Activated T-cell treated with anti-CD3 and anti-CD28 coated beads, Interleukin-2, amount 50 U/mL, for 4 hours (primary cell): ENCODE measurements around the gene KRTAP10-4. TPM values are rescaled to one million over a fixed set of nuclear protein-coding genes. Genes with fewer than 3 reads are reported as not detected.

Source experiments
- ATAC-seq, 2 donors: fragments of 200-7000 bp; cut with Tn5 transposase; one replicate each; pipeline ENCODE4 v1.10.0; 2021
- DNase-seq: peaks from one replicate; pipeline ENCODE4 v3.0.0-alpha.2; 2020
- H3K27me3 Mint-ChIP-seq: one replicate; pipeline ENCODE4 v1.8.0; 2021; ENCODE audit warnings: low read depth, mixed read lengths
- H3K36me3 Mint-ChIP-seq: one replicate; pipeline ENCODE4 v1.8.0; 2022; ENCODE audit warnings: mixed read lengths; ENCODE audit not compliant: insufficient read depth
- H3K4me1 Mint-ChIP-seq: one replicate; pipeline ENCODE4 v1.8.0; 2021; ENCODE audit warnings: low read depth, mixed read lengths
- H3K4me3 Mint-ChIP-seq: one replicate; pipeline ENCODE4 v1.8.0; 2021; ENCODE audit warnings: mild to moderate bottlenecking, moderate library complexity, mixed read lengths
- H3K9me3 Mint-ChIP-seq: one replicate; pipeline ENCODE4 v1.8.0; 2021; ENCODE audit warnings: mixed read lengths
- total RNA-seq, 3 donors: library from RNA; stranded (reverse); gene quantifications; one replicate each; pipeline ENCODE4 v1.2.1, GENCODE V29; 2021

Gene KRTAP10-4
- total RNA-seq, 3 donors from 2014 or later = not detected

- ATAC-seq (no peak), DNase-seq (no peak)
- Mint-ChIP-seq H3K27me3 (no peaks in the 10 kb centered on the region), H3K9me3 (peaks cover 20% of the 10 kb centered on the region), H3K4me1 (peaks cover 47% of the 10 kb centered on the region), H3K36me3 (peaks cover 11% of the 10 kb centered on the region), H3K4me3 (no peak overlapping the region)
These were observed 41.9 kb downstream of the KRTAP10-4 start for GRCh38 chr21:44615466-44615865.

- H3K4me3 Mint-ChIP-seq = no peak overlapping the region
- peaks cover 11% of the 10 kb centered on the region for H3K36me3 Mint-ChIP-seq
- ATAC-seq = no peak
- peaks cover 20% of the 10 kb centered on the region for H3K9me3 Mint-ChIP-seq
- DNase-seq = no peak
- H3K4me1 Mint-ChIP-seq = peaks cover 50% of the 10 kb centered on the region
- H3K27me3 Mint-ChIP-seq = no peaks in the 10 kb centered on the region
These were observed 42.5 kb downstream of the KRTAP10-4 start for GRCh38 chr21:44615911-44616590.

GRCh38 chr21:44616591-44616926 is 43.0 kb downstream of the KRTAP10-4 start:
- Mint-ChIP-seq H3K36me3 (peaks cover 8% of the 10 kb centered on the region), H3K4me3 (no peak overlapping the region)
- ATAC-seq = no peak

GRCh38 chr21:44617071-44617501 is 43.6 kb downstream of the KRTAP10-4 start:
- peaks cover 8% of the 10 kb centered on the region for H3K36me3 Mint-ChIP-seq
- H3K4me1 Mint-ChIP-seq = peaks cover 50% of the 10 kb centered on the region
- peaks cover 19% of the 10 kb centered on the region for H3K9me3 Mint-ChIP-seq
- H3K4me3 Mint-ChIP-seq = no peak overlapping the region
- DNase-seq (no peak), ATAC-seq (no peak)
- H3K27me3 Mint-ChIP-seq = no peaks in the 10 kb centered on the region

More at GRCh38 chr21:44616591-44616926, 43.0 kb downstream of the KRTAP10-4 start:
- Mint-ChIP-seq H3K9me3 (peaks cover 19% of the 10 kb centered on the region), H3K4me1 (peaks cover 50% of the 10 kb centered on the region), H3K27me3 (no peaks in the 10 kb centered on the region)
- DNase-seq = no peak

GRCh38 chr21:44618504-44618903 is 45.0 kb downstream of the KRTAP10-4 start:
- peaks cover 32% of the 10 kb centered on the region for H3K9me3 Mint-ChIP-seq
- peak; percentile 42 to 44 for ATAC-seq
- no peaks in the 10 kb centered on the region for H3K27me3 Mint-ChIP-seq
- no peak for DNase-seq
- peaks cover 50% of the 10 kb centered on the region for H3K4me1 Mint-ChIP-seq
- H3K36me3 Mint-ChIP-seq = peaks cover 8% of the 10 kb centered on the region
- peak overlapping the region; percentile 49 for H3K4me3 Mint-ChIP-seq

- Mint-ChIP-seq H3K36me3 (peaks cover 9% of the 10 kb centered on the region), H3K4me1 (peaks cover 50% of the 10 kb centered on the region), H3K4me3 (peak overlapping the region; percentile 49), H3K27me3 (no peaks in the 10 kb centered on the region), H3K9me3 (peaks cover 36% of the 10 kb centered on the region)
- ATAC-seq (peak; percentile 96 to 100), DNase-seq (peak; percentile 50)
These were observed 45.4 kb downstream of the KRTAP10-4 start for GRCh38 chr21:44618909-44619308.

- H3K36me3 Mint-ChIP-seq = peaks cover 11% of the 10 kb centered on the region
- H3K4me1 Mint-ChIP-seq = peaks cover 49% of the 10 kb centered on the region
- H3K4me3 Mint-ChIP-seq = no peak overlapping the region
- H3K27me3 Mint-ChIP-seq = no peaks in the 10 kb centered on the region
- peaks cover 44% of the 10 kb centered on the region for H3K9me3 Mint-ChIP-seq
- DNase-seq (no peak), ATAC-seq (no peak)
These were observed 46.4 kb downstream of the KRTAP10-4 start for GRCh38 chr21:44619886-44620285.

- Mint-ChIP-seq H3K4me3 (no peak overlapping the region), H3K36me3 (peaks cover 11% of the 10 kb centered on the region), H3K27me3 (no peaks in the 10 kb centered on the region), H3K9me3 (peaks cover 44% of the 10 kb centered on the region), H3K4me1 (peaks cover 31% of the 10 kb centered on the region)
- DNase-seq = no peak
- ATAC-seq = no peak
These were observed 50.0 kb downstream of the KRTAP10-4 start for GRCh38 chr21:44623575-44623974.

Other genes with a start within 250 kb of the KRTAP10-4 start
- gene CFAP410, start 234.3 kb upstream of the KRTAP10-4 start, total RNA-seq = 10 to 100 TPM; 30.2 to 32.7 (median 30.5) TPM
- 10 to 100 TPM in 1 of 3 donors, 1 to 10 TPM in 1, under 1 TPM in 1; 0.95 to 21.6 (median 2.5) TPM for gene TRPM2, start 220.1 kb upstream of the KRTAP10-4 start, total RNA-seq
- under 1 TPM; 0.24 to 0.57 (median 0.35) TPM for gene LRRC3, start 118.2 kb upstream of the KRTAP10-4 start, total RNA-seq
- gene KRTAP10-1, start 33.5 kb upstream of the KRTAP10-4 start, total RNA-seq = not detected
- not detected for gene KRTAP10-2, start 22.2 kb upstream of the KRTAP10-4 start, total RNA-seq
- gene KRTAP10-3, start 14.9 kb upstream of the KRTAP10-4 start, total RNA-seq = not detected
- gene KRTAP10-5, start 6.9 kb downstream of the KRTAP10-4 start, total RNA-seq = not detected
- not detected for gene KRTAP10-6, start 18.8 kb downstream of the KRTAP10-4 start, total RNA-seq
- not detected for gene KRTAP10-7, start 26.9 kb downstream of the KRTAP10-4 start, total RNA-seq
- gene KRTAP10-8, start 38.4 kb downstream of the KRTAP10-4 start, total RNA-seq = not detected
- gene KRTAP10-9, start 53.4 kb downstream of the KRTAP10-4 start, total RNA-seq = not detected
- not detected for gene KRTAP10-10, start 63.6 kb downstream of the KRTAP10-4 start, total RNA-seq
- gene KRTAP10-11, start 72.7 kb downstream of the KRTAP10-4 start, total RNA-seq = not detected
- gene KRTAP12-4, start 80.9 kb downstream of the KRTAP10-4 start, total RNA-seq = not detected
- gene KRTAP12-3, start 84.2 kb downstream of the KRTAP10-4 start, total RNA-seq = not detected
- not detected for gene KRTAP12-2, start 93.2 kb downstream of the KRTAP10-4 start, total RNA-seq
- gene KRTAP12-1, start 108.4 kb downstream of the KRTAP10-4 start, total RNA-seq = not detected
- not detected for gene KRTAP10-12, start 123.4 kb downstream of the KRTAP10-4 start, total RNA-seq
- not detected for gene TSPEAR, start 137.8 kb downstream of the KRTAP10-4 start, total RNA-seq
- 100 to 1,000 TPM; 138 to 144 (median 140) TPM for gene UBE2G2, start 228.1 kb downstream of the KRTAP10-4 start, total RNA-seq
- gene SUMO3, start 244.3 kb downstream of the KRTAP10-4 start, total RNA-seq = 100 to 1,000 TPM in 1 of 3 donors, 10 to 100 TPM in 2; 87.0 to 107 (median 93.4) TPM